Measurements from ENCODE around the gene SPNS2. TPM values are rescaled to one million over a fixed set of nuclear protein-coding genes. Genes with fewer than 3 reads are reported as not detected.

Gene SPNS2
- total RNA-seq, 1 experiment from 2014 or later, result 1.6 TPM

GRCh38 chr17:4510618-4510941, 11.9 kb downstream of the SPNS2 start:
- Histone ChIP-seq H3K9me2 (ENCODE audit: insufficient read depth) (no peaks in the 10 kb centered on the region), H3K9ac (ENCODE audit: low read length) (no peak overlapping the region), H3K4me3 (replicated peaks in 1 of 2; ENCODE audit: low read depth in 1 of 2, low read length in 2 of 2) (no peak overlapping the region), H4K20me1 (ENCODE audit: insufficient read depth) (no peaks in the 10 kb centered on the region), H3K79me2 (ENCODE audit: insufficient read depth, low read length) (no peaks in the 10 kb centered on the region), H3K36me3 (ENCODE audit: control insufficient read depth in 1 of 2, insufficient read depth in 2 of 2, low read length in 2 of 2) (no peaks in the 10 kb centered on the region), H2AFZ (ENCODE audit: low read depth, low read length, poor library complexity, severe bottlenecking) (no peak overlapping the region), H3K4me1 (ENCODE audit: control insufficient read depth in 1 of 2, insufficient read depth in 2 of 2, low read length in 2 of 2) (peaks cover 19 to 28% of the 10 kb centered on the region in 2 experiments), H3K4me2 (ENCODE audit: low read length) (no peak overlapping the region), H3K27me3 (ENCODE audit: insufficient read depth, low read length) (no peaks in the 10 kb centered on the region), H3K9me3 (ENCODE audit: control insufficient read depth in 1 of 2, insufficient read depth in 1 of 2, low read depth in 1 of 2, low read length in 2 of 2) (no peaks in the 10 kb centered on the region), H3K27ac (ENCODE audit: low read depth, low read length) (no peak overlapping the region)
- ATAC-seq, result no peak
- TF ChIP-seq REST (IDR thresholded peaks at IDR 0.05; ENCODE audit: low read depth) (no peak), FOSL1 (IDR thresholded peaks at IDR 0.05; ENCODE audit: low read depth) (no peak), SIN3A (IDR thresholded peaks at IDR 0.05; ENCODE audit: low read depth) (no peak), POLR2A (IDR thresholded peaks at IDR 0.05; ENCODE audit: borderline replicate concordance, extremely low read depth, insufficient read depth, insufficient read length) (no peak), YY1 (IDR thresholded peaks at IDR 0.05; ENCODE audit: extremely low read depth, insufficient replicate concordance, low read depth, low read length) (no peak), EGR1 (IDR thresholded peaks at IDR 0.05; ENCODE audit: low read depth) (no peak), CBX3 (IDR thresholded peaks at IDR 0.05; ENCODE audit: low read depth) (no peak), EZH2 (IDR thresholded peaks at IDR 0.05) (no peak), TCF7L2 (IDR thresholded peaks at IDR 0.05; ENCODE audit: borderline replicate concordance, extremely low read depth, insufficient read depth, insufficient read length) (no peak), EZH2phosphoT487 (IDR thresholded peaks at IDR 0.05; ENCODE audit: borderline replicate concordance) (no peak), POLR2AphosphoS5 (IDR thresholded peaks at IDR 0.05; ENCODE audit: low read depth, low read length) (no peak), ELF1 (IDR thresholded peaks at IDR 0.05; ENCODE audit: borderline replicate concordance, low read depth) (no peak), CEBPB (IDR thresholded peaks at IDR 0.05; ENCODE audit: low read depth) (no peak)
- intact Hi-C loops (cut with micrococcal nuclease), result no loop called here
- POLR2A ChIA-PET, result interaction anchor here (0.6 kb wide), 1 partner anchor 69 kb away, joined by 3 read pairs; no protein-coding TSS in a partner anchor
- CTCF ChIA-PET, result no interaction called here
- RAD21 ChIA-PET (ENCODE audit: low non-redundant PET in 1 of 2, low total read pairs in 2 of 2, uncharacterized antibody in 2 of 2, unreplicated experiment in 2 of 2), result no interaction called here
- no TSS peak for BruUV-seq (replicated peaks)
- no peak for DNase-seq (ENCODE audit: low read depth, low spot score)

Data from HCT116 (cell line).